ENCODE data around the gene LRRC39.

LRRC39 gene

DNA sequence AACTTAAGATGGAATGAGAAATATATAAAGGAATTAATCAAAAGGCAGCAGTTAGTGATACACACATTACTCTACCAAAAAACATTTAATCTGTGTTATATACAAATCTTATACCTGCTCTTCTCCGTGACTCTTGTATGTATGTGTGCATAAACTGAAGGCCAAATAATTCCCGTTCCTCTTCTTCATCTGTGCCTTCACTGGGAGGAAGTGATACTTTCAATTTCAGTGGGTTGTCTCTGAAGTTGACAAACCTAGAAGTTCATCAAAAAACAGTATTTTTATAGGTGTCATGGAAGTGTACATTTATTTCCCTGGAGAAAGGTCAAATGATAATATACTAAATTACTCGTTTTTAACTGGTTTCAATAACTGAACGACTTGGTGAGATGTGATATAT is 25.8 kb downstream of the LRRC39 start:
- ATAC-seq (ENCODE audit: low read depth) (no peak), DNase-seq (ENCODE audit: low spot score) (no peak)
- TF ChIP-seq, protein P1, sequence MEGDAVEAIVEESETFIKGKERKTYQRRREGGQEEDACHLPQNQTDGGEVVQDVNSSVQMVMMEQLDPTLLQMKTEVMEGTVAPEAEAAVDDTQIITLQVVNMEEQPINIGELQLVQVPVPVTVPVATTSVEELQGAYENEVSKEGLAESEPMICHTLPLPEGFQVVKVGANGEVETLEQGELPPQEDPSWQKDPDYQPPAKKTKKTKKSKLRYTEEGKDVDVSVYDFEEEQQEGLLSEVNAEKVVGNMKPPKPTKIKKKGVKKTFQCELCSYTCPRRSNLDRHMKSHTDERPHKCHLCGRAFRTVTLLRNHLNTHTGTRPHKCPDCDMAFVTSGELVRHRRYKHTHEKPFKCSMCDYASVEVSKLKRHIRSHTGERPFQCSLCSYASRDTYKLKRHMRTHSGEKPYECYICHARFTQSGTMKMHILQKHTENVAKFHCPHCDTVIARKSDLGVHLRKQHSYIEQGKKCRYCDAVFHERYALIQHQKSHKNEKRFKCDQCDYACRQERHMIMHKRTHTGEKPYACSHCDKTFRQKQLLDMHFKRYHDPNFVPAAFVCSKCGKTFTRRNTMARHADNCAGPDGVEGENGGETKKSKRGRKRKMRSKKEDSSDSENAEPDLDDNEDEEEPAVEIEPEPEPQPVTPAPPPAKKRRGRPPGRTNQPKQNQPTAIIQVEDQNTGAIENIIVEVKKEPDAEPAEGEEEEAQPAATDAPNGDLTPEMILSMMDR (IDR thresholded peaks at IDR 0.05; ENCODE audit: poor library complexity, severe bottlenecking), result no peak
- Histone ChIP-seq H3K4me3 (ENCODE audit: severe bottlenecking) (no peak overlapping the region), H3K27me3 (ENCODE audit: insufficient read depth, poor library complexity, severe bottlenecking) (no peaks in the 10 kb centered on the region), H3K36me3 (ENCODE audit: low read depth) (peaks cover 29% of the 10 kb centered on the region), H3K27ac (ENCODE audit: poor library complexity, severe bottlenecking) (no peak overlapping the region), H3K4me1 (ENCODE audit: insufficient read depth, poor library complexity, severe bottlenecking) (no peaks in the 10 kb centered on the region), H3K9me3 (ENCODE audit: severe bottlenecking) (no peaks in the 10 kb centered on the region)

DNA sequence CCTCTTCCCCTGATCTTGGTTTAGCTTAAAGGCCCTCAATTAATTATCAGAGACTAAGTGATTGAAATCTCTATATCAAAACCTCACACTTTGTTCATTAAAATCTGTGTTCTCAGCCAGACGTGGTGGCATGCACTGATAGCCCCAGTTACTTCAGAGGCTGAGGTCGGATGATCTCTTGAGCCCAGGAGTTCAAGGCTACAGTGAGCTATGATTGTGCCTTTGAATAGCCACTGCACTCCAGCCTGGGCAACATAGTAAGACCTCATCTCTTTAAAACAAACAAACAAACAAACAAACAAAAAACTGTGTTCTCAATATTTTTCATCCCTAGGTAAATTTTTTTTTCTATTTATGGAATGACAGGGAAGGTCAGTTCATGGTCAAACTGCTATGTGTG is 26.4 kb downstream of the LRRC39 start:
- no peak for ATAC-seq (ENCODE audit: low read depth)

GRCh38 chr1:100147875-100148274 is 30.2 kb downstream of the LRRC39 start:
- no peak overlapping the region for H3K27ac ChIP-seq (ENCODE audit: poor library complexity, severe bottlenecking)
- H3K9me3 ChIP-seq (ENCODE audit: severe bottlenecking), result no peaks in the 10 kb centered on the region
- TF ChIP-seq, protein P1 (IDR thresholded peaks at IDR 0.05; ENCODE audit: poor library complexity, severe bottlenecking), result no peak
- H3K36me3 ChIP-seq (ENCODE audit: low read depth), result peaks cover 71% of the 10 kb centered on the region
- DNase-seq (ENCODE audit: low spot score) (no peak), ATAC-seq (ENCODE audit: low read depth) (no peak)
- H3K4me1 ChIP-seq (ENCODE audit: insufficient read depth, poor library complexity, severe bottlenecking), result no peaks in the 10 kb centered on the region
- no peak overlapping the region for H3K4me3 ChIP-seq (ENCODE audit: severe bottlenecking)
- no peaks in the 10 kb centered on the region for H3K27me3 ChIP-seq (ENCODE audit: insufficient read depth, poor library complexity, severe bottlenecking)

More for the DNA sequence above, 26.4 kb downstream of the LRRC39 start:
- no peak for DNase-seq (ENCODE audit: low spot score)
- H3K27ac ChIP-seq (ENCODE audit: poor library complexity, severe bottlenecking), result no peak overlapping the region
- no peaks in the 10 kb centered on the region for H3K9me3 ChIP-seq (ENCODE audit: severe bottlenecking)
- H3K4me3 ChIP-seq (ENCODE audit: severe bottlenecking), result no peak overlapping the region
- no peaks in the 10 kb centered on the region for H3K4me1 ChIP-seq (ENCODE audit: insufficient read depth, poor library complexity, severe bottlenecking)
- no peaks in the 10 kb centered on the region for H3K27me3 ChIP-seq (ENCODE audit: insufficient read depth, poor library complexity, severe bottlenecking)
- TF ChIP-seq, protein P1 (IDR thresholded peaks at IDR 0.05; ENCODE audit: poor library complexity, severe bottlenecking), result no peak
- H3K36me3 ChIP-seq (ENCODE audit: low read depth), result peaks cover 33% of the 10 kb centered on the region

- Histone ChIP-seq H3K27ac (ENCODE audit: poor library complexity, severe bottlenecking) (no peak overlapping the region), H3K36me3 (ENCODE audit: low read depth) (peaks cover 81% of the 10 kb centered on the region), H3K9me3 (ENCODE audit: severe bottlenecking) (no peaks in the 10 kb centered on the region), H3K4me1 (ENCODE audit: insufficient read depth, poor library complexity, severe bottlenecking) (no peaks in the 10 kb centered on the region), H3K4me3 (ENCODE audit: severe bottlenecking) (no peak overlapping the region), H3K27me3 (ENCODE audit: insufficient read depth, poor library complexity, severe bottlenecking) (no peaks in the 10 kb centered on the region)
- ATAC-seq (ENCODE audit: low read depth) (no peak), DNase-seq (ENCODE audit: low spot score) (no peak)
- TF ChIP-seq, protein P1 (IDR thresholded peaks at IDR 0.05; ENCODE audit: poor library complexity, severe bottlenecking), result no peak
Measured at GRCh38 chr1:100146958-100147357, 31.1 kb downstream of the LRRC39 start.

- ATAC-seq (ENCODE audit: low read depth) (no peak), DNase-seq (ENCODE audit: low spot score) (no peak)
- Histone ChIP-seq H3K36me3 (ENCODE audit: low read depth) (peaks cover 99% of the 10 kb centered on the region), H3K27me3 (ENCODE audit: insufficient read depth, poor library complexity, severe bottlenecking) (no peaks in the 10 kb centered on the region), H3K4me3 (ENCODE audit: severe bottlenecking) (no peak overlapping the region), H3K27ac (ENCODE audit: poor library complexity, severe bottlenecking) (no peak overlapping the region), H3K4me1 (ENCODE audit: insufficient read depth, poor library complexity, severe bottlenecking) (no peaks in the 10 kb centered on the region), H3K9me3 (ENCODE audit: severe bottlenecking) (no peaks in the 10 kb centered on the region)
- TF ChIP-seq, protein P1 (IDR thresholded peaks at IDR 0.05; ENCODE audit: poor library complexity, severe bottlenecking), result no peak
Measured at GRCh38 chr1:100145116-100145515, 32.9 kb downstream of the LRRC39 start.

Measured in RWPE2 (cell line).